HepG2 (cell line): Measurements from ENCODE around the gene GCG. TPM values are rescaled to one million over a fixed set of nuclear protein-coding genes. Genes with fewer than 3 reads are reported as not detected.

Source experiments
- FOXO1 ChIP-seq: sonication (generic); formaldehyde crosslinking; IDR thresholded peaks from 2 replicates; pipeline ENCODE4 v1.4.0; 2020; ENCODE audit warnings: missing genetic modification reagents
- NFKBIZ ChIP-seq: IDR thresholded peaks from 2 replicates; pipeline ENCODE4 v1.6.1; 2018; ENCODE audit warnings: missing genetic modification reagents, missing compliant biosample characterization
- RCOR2 ChIP-seq: IDR thresholded peaks from 2 replicates; pipeline ENCODE4 v1.6.1; 2016; ENCODE audit warnings: missing biosample characterization, missing genetic modification reagents
- RFX1 ChIP-seq: fragments of 450-650 bp; IDR thresholded peaks from 2 replicates; pipeline ENCODE4 v1.6.1; 2017
- SIX4 ChIP-seq: sonication (generic); formaldehyde crosslinking; IDR thresholded peaks from 2 replicates; pipeline ENCODE4 v1.4.0; 2020; ENCODE audit warnings: missing genetic modification reagents
- TEAD2 ChIP-seq: sonication (generic); formaldehyde crosslinking; IDR thresholded peaks from 2 replicates; pipeline ENCODE4 v1.9.0; 2021; ENCODE audit warnings: missing genetic modification reagents
- XBP1 ChIP-seq: sonication (generic); formaldehyde crosslinking; IDR thresholded peaks from 2 replicates; pipeline ENCODE4 v1.5.0; 2020; ENCODE audit warnings: missing genetic modification reagents
- ZFP36L1 ChIP-seq: sonication (generic); formaldehyde crosslinking; IDR thresholded peaks from 2 replicates; pipeline ENCODE4 v1.8.0; 2022; ENCODE audit warnings: mild to moderate bottlenecking, missing genetic modification reagents, moderate library complexity
- ZNF432 ChIP-seq: sonication (generic); formaldehyde crosslinking; IDR thresholded peaks from 2 replicates; pipeline ENCODE4 v1.5.0; 2020; ENCODE audit warnings: missing genetic modification reagents, mild to moderate bottlenecking, borderline replicate concordance
- polyA plus RNA-seq, 8 experiments: library from polyadenylated mRNA; depleted of rRNA in 3 of 8; stranded (reverse) in 7 of 8; unstranded in 1 of 8; fragments of >200 nt; fragmentation: Illumina TruSeq in 4 of 8; extraction: Trizol in 4 of 8; gene quantifications; 2 replicates each; pipeline versions ENCODE4 v1.2.1 to v1.2.3, GENCODE V29; 2011 to 2016; ENCODE audit warnings: low read depth in 4 of 8, missing spikeins in 1 of 8, mixed read lengths in 1 of 8; ENCODE audit not compliant: insufficient read depth in 1 of 8
- total RNA-seq, 5 experiments: library from RNA; depleted of rRNA; stranded (reverse); fragments of >200 nt; fragmentation: Illumina TruSeq; extraction: Trizol; gene quantifications; 2 replicates each; pipeline ENCODE4 v1.2.3, GENCODE V29; 2016; ENCODE audit warnings: low read depth in 1 of 5
- TF ChIP-seq, protein P1 (sequence below): sonication (generic); formaldehyde crosslinking; conservative IDR thresholded peaks from 2 replicates; pipeline ENCODE4 v1.4.0; 2020; ENCODE audit warnings: mild to moderate bottlenecking, missing genetic modification reagents, moderate library complexity
- TF ChIP-seq, protein P2 (sequence below): IDR thresholded peaks from 2 replicates; pipeline ENCODE4 v1.6.1; 2016; ENCODE audit warnings: low read depth, control low read depth
- TF ChIP-seq, protein P3 (sequence below): sonication (generic); formaldehyde crosslinking; IDR thresholded peaks from 2 replicates; pipeline ENCODE4 v1.4.0; 2020; ENCODE audit warnings: missing genetic modification reagents, mild to moderate bottlenecking, borderline replicate concordance
- TF ChIP-seq, protein P4 (sequence below): sonication (generic); formaldehyde crosslinking; IDR thresholded peaks from 2 replicates; pipeline ENCODE4 v1.8.1; 2023; ENCODE audit warnings: mild to moderate bottlenecking, missing genetic modification reagents
- TF ChIP-seq, protein P5 (sequence below): sonication (generic); formaldehyde crosslinking; IDR thresholded peaks from 2 replicates; pipeline ENCODE4 v1.5.1; 2020; ENCODE audit warnings: missing genetic modification reagents, mild to moderate bottlenecking, borderline replicate concordance
- TF ChIP-seq, protein P6 (sequence below): IDR thresholded peaks from 2 replicates; pipeline ENCODE4 v1.6.1; 2012; ENCODE audit warnings: low read depth, low read length, improper control_type of control experiment
- TF ChIP-seq, protein P7 (sequence below): sonication (generic); formaldehyde crosslinking; IDR thresholded peaks from 2 replicates; pipeline ENCODE4 v1.4.0; 2020; ENCODE audit warnings: missing genetic modification reagents

GCG gene
- total and polyA plus RNA-seq, 2 of the 13 experiments (the other 11 are each of a cell fraction or from before 2014, with no cell fraction given): not detected

DNA sequence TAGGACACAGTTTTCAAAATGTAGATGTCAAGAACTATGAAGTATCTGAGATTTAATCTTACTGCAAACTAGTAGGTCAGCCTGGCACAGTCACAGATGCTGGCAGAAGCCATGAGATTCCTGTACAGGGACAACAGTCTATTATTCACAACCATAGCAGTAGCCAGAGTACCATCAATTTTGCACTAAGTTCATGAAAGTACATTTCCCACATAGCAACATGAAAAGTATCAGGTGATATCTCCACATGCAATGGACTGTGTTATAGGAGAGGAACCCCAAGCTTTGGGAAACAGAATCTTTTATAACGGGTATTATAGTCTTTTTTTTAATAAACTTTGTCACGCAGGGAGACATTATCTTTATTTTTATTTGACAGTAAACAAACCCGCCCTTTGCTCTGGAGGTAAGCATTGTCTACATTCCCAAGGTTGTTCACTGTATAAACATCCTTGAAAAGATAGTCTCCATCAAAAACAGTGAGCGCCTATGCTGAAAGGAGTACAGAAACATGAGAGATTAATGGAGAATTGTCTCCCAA, 44.6 kb downstream of the GCG start (continued):
- no peak for TF ChIP-seq ZNF432 (CRISPR knock-in tag)
- TF ChIP-seq, protein P1, sequence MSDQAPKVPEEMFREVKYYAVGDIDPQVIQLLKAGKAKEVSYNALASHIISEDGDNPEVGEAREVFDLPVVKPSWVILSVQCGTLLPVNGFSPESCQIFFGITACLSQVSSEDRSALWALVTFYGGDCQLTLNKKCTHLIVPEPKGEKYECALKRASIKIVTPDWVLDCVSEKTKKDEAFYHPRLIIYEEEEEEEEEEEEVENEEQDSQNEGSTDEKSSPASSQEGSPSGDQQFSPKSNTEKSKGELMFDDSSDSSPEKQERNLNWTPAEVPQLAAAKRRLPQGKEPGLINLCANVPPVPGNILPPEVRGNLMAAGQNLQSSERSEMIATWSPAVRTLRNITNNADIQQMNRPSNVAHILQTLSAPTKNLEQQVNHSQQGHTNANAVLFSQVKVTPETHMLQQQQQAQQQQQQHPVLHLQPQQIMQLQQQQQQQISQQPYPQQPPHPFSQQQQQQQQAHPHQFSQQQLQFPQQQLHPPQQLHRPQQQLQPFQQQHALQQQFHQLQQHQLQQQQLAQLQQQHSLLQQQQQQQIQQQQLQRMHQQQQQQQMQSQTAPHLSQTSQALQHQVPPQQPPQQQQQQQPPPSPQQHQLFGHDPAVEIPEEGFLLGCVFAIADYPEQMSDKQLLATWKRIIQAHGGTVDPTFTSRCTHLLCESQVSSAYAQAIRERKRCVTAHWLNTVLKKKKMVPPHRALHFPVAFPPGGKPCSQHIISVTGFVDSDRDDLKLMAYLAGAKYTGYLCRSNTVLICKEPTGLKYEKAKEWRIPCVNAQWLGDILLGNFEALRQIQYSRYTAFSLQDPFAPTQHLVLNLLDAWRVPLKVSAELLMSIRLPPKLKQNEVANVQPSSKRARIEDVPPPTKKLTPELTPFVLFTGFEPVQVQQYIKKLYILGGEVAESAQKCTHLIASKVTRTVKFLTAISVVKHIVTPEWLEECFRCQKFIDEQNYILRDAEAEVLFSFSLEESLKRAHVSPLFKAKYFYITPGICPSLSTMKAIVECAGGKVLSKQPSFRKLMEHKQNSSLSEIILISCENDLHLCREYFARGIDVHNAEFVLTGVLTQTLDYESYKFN: peak; percentile 92
- TF ChIP-seq, protein P2, sequence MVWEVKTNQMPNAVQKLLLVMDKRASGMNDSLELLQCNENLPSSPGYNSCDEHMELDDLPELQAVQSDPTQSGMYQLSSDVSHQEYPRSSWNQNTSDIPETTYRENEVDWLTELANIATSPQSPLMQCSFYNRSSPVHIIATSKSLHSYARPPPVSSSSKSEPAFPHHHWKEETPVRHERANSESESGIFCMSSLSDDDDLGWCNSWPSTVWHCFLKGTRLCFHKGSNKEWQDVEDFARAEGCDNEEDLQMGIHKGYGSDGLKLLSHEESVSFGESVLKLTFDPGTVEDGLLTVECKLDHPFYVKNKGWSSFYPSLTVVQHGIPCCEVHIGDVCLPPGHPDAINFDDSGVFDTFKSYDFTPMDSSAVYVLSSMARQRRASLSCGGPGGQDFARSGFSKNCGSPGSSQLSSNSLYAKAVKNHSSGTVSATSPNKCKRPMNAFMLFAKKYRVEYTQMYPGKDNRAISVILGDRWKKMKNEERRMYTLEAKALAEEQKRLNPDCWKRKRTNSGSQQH (CRISPR knock-in tag): no peak; the same call in 1 of the 2 replicates
- TF ChIP-seq, protein P3, sequence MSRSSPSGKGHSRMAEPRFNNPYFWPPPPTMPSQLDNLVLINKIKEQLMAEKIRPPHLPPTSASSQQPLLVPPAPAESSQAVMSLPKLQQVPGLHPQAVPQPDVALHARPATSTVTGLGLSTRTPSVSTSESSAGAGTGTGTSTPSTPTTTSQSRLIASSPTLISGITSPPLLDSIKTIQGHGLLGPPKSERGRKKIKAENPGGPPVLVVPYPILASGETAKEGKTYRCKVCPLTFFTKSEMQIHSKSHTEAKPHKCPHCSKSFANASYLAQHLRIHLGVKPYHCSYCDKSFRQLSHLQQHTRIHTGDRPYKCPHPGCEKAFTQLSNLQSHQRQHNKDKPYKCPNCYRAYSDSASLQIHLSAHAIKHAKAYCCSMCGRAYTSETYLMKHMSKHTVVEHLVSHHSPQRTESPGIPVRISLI (CRISPR knock-in tag): peak; percentile 52; the same call in 1 of the 2 replicates
- TF ChIP-seq ZFP36L1 (CRISPR knock-in tag): no peak
- peak; percentile 93 for TF ChIP-seq RCOR2 (CRISPR knock-in tag)
- TF ChIP-seq NFKBIZ (CRISPR knock-in tag): no peak
- TF ChIP-seq, protein P4, sequence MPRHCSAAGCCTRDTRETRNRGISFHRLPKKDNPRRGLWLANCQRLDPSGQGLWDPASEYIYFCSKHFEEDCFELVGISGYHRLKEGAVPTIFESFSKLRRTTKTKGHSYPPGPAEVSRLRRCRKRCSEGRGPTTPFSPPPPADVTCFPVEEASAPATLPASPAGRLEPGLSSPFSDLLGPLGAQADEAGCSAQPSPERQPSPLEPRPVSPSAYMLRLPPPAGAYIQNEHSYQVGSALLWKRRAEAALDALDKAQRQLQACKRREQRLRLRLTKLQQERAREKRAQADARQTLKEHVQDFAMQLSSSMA: no peak
- TF ChIP-seq, protein P5, sequence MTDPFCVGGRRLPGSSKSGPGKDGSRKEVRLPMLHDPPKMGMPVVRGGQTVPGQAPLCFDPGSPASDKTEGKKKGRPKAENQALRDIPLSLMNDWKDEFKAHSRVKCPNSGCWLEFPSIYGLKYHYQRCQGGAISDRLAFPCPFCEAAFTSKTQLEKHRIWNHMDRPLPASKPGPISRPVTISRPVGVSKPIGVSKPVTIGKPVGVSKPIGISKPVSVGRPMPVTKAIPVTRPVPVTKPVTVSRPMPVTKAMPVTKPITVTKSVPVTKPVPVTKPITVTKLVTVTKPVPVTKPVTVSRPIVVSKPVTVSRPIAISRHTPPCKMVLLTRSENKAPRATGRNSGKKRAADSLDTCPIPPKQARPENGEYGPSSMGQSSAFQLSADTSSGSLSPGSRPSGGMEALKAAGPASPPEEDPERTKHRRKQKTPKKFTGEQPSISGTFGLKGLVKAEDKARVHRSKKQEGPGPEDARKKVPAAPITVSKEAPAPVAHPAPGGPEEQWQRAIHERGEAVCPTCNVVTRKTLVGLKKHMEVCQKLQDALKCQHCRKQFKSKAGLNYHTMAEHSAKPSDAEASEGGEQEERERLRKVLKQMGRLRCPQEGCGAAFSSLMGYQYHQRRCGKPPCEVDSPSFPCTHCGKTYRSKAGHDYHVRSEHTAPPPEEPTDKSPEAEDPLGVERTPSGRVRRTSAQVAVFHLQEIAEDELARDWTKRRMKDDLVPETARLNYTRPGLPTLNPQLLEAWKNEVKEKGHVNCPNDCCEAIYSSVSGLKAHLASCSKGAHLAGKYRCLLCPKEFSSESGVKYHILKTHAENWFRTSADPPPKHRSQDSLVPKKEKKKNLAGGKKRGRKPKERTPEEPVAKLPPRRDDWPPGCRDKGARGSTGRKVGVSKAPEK: no peak
- no peak for TF ChIP-seq XBP1
- TF ChIP-seq TEAD2 (CRISPR knock-in tag): no peak
- peak; percentile 86 for TF ChIP-seq FOXO1 (CRISPR knock-in tag)
- TF ChIP-seq, protein P6, sequence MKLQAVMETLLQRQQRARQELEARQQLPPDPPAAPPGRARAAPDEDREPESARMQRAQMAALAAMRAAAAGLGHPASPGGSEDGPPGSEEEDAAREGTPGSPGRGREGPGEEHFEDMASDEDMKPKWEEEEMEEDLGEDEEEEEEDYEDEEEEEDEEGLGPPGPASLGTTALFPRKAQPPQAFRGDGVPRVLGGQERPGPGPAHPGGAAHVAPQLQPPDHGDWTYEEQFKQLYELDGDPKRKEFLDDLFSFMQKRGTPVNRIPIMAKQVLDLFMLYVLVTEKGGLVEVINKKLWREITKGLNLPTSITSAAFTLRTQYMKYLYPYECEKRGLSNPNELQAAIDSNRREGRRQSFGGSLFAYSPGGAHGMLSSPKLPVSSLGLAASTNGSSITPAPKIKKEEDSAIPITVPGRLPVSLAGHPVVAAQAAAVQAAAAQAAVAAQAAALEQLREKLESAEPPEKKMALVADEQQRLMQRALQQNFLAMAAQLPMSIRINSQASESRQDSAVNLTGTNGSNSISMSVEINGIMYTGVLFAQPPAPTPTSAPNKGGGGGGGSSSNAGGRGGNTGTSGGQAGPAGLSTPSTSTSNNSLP: peak; percentile 58
- TF ChIP-seq, protein P7, sequence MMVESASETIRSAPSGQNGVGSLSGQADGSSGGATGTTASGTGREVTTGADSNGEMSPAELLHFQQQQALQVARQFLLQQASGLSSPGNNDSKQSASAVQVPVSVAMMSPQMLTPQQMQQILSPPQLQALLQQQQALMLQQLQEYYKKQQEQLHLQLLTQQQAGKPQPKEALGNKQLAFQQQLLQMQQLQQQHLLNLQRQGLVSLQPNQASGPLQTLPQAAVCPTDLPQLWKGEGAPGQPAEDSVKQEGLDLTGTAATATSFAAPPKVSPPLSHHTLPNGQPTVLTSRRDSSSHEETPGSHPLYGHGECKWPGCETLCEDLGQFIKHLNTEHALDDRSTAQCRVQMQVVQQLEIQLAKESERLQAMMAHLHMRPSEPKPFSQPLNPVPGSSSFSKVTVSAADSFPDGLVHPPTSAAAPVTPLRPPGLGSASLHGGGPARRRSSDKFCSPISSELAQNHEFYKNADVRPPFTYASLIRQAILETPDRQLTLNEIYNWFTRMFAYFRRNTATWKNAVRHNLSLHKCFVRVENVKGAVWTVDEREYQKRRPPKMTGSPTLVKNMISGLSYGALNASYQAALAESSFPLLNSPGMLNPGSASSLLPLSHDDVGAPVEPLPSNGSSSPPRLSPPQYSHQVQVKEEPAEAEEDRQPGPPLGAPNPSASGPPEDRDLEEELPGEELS (CRISPR knock-in tag): peak; percentile 90
- TF ChIP-seq SIX4 (CRISPR knock-in tag): peak; percentile 72
- no peak for TF ChIP-seq RFX1
